Stimulated activated naive CD4-positive, alpha-beta T cell treated with Interleukin-2 at 50 U/mL for 16 hours (primary cell): Measurements from ENCODE around the gene BCL7C.
"Not testable (repeated sequence)": the region's sequence is repeated elsewhere in the genome, so short reads cannot be mapped to it uniquely, and the experiment has no call there.

Experiments
- DNase-seq: peaks from one replicate; lab custom pipeline; 2025; lab: John Stamatoyannopoulos, UW

The BCL7C gene

DNA sequence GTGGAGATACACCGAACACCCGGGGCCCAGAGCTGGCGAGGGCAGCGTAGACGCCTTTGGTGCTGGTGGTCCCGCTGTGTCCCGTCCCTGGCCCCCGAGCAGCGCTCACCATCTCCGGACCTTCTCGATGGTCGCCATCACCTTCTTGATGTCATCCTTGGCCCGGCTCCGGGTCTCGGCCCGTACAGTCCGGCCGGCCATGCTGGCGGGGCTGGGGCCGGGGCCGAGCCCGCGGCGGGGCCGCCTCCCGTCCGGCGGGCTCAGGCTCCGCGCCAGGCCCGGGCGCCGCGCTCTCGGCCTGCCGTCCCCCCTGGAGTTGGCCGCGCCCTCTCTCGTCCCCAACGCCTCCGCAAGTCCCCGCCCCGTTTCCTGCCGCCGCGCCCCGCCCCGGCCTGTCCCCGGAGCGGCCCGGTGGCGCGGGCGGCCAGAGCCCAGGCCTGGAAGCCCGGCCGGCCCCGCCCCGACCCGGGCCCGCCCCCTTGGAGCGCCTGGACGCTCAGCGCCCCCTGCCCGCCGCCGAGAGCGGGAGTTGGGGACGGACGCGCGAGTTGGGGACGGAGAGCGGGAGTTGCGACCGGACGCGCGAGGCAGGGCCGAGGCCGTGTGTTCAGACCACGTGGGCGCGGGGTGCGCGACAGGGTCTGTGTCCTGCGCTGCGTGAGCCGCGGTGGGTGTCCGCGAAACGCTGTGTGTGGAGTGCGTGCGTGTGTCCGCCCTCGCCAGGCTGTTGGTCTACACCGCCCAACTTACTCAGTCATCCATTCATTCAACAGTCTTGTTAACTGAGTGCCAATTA lies at the start of gene BCL7C:
TSS of gene BCL7C (minus strand) at position 334 of the 796 bp plus-strand sequence. CDS start at position 201, 133 bp downstream.
- peak; percentile 83 for DNase-seq

DNA sequence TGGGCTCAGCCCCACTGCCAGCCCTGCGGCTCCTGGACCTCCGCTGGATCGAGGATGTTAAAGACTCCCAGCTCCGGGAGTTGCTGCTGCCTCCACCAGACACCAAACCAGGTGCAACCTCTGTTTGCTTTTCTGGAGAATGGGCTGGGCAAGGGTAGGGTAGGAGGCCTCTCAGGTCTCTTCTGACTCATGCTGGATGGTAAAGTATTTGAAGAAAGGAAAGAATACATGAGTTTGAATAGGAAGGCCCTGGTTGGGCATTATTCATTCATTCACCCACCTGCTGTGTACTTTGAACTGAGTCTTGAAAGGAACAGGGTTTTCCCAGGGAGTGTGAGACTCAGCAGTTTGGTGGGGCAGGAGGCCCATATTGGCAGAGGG lies 48.5 kb upstream of the BCL7C start:
- no peak for DNase-seq

DNA sequence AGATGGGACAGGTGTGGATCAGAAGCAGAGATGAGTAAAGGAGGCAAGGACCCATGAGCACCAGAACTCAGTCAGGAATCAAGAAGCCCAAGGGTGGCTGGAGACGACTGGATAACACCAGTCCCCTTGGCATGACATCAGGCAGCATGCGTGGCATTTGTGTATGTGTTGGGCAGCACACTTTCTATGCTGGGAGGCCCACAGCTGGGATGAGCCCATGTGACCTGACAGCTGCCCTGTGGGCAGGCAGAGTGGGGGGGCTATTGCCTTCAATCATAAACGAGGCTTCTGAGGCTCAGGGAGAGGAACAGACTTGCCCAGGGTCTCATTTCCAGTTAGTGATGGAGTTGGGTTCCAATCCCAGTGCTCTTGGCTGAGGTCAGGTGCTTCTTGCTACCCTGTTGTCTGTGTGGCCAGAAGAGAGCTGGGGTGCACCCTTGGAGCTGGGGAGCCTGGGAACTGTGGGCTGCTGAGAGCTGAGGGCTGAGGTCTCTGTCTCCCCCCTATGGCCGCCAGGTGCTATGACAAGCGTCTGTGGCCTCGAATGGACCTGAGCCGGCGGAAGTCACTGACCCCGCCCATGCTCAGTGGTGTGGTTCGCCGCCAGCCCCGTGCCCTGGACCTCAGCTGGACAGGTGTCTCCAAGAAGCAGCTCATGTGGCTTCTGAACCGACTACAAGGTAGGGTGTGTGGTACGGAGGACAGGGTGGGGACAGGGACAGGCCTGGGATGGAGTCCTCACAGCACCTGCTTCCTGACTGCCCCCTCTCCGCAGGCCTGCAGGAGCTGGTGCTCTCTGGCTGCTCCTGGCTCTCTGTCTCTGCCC lies 47.9 kb upstream of the BCL7C start:
- peak; percentile 58 for DNase-seq

DNA sequence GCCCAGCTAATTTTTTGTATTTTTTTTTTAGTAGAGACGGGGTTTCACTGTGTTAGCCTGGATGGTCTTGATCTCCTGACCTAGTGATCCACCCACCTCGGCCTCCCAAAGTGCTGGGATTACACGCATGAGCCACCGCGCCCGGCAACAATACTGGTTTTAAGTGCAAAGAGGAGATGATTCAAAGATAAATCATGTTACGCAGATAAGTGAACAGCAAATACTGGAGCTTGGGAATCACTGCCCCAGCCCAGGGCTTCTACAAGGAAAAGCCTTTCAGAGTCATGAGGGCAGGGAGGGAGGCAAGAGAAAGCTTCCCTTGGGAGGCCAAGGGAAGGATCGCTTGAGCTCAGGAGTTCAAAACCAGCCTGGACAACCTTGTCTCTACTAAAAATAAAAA lies 45.7 kb upstream of the BCL7C start:
- not testable (repeated sequence) for DNase-seq

DNA sequence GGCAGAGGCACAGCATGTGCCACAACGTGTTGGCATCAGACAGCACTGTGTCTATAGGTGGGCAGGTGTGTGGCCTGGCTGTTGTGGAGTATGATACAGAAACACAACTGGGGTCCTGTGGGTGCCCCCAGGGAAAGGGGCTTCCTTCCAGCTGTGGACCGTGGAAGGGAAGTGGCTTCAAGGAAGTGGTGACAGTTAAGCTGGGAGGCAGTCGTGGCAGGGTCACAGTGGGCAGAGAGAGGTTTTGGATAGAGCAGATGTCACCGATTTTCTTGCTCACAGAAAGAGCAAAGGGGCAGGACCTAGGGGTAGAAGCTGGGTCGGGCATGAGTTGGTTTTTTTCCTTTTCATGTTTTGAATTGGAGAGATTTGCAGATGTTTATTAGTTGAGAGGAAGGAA lies 43.8 kb upstream of the BCL7C start:
- DNase-seq = no peak

DNA sequence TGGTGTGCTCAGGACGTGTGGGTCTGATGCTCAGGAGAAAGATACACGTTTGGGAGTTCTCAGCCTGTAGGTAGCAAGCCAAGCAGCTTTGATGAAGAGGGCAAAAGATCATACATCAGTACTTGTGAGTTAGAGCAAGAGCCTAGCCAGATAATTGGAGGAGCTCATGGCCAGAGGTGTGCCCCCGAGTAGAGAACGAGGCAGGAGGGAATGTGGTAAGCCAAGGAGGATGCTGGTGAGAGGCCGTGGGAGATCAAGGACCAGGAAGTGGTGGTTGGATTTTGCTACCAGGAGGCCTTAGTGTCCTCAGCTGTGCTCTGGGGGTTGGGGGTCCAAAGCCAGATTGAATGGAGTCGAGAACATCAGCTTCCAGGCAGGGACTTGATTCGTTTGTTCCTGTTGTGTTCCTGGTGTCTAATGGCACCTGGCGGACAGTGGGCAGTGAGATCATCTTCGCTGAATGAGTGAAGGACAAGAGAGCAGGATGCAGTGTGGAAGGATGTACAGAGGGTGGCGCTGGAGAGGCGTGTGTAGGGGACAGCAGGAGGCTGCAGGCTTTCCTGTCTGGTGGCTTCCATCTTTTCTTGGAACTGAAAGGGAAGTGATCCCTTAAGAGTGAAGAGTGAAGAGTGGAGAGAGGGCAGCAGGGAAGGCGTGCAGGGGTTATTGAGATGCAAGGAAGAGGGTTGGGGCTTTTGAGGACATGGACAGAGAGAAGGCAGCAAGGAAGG lies 41.1 kb upstream of the BCL7C start:
- peak; percentile 3 for DNase-seq

DNA sequence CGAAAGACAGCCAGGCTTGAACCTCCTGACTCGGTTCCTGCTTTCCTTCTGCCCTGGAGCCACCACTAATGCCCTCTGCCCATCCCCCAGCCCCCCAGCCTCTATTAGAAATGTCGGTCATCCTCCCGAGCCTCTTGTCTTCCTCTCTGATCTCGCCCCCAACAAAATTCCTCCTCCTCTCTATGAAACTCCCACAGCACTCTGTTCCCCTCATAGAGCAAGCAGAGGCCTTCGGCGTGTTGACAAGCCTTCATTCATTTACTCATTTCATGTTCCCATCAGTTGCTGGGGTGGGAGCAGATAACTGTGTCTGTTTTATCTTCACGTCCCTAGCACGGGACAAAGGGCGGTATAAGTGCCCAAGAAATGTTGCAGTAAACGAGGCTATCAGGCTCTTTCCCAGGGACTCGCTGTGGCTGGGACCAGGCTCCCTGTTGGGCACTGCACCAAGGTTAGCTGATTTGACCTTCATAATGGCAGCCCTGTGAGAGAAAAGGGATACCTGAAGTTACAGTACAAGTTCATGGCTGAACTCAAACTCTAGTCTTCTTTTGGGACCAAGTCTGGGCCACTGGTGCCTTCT lies 37.3 kb upstream of the BCL7C start:
- no peak for DNase-seq

DNA sequence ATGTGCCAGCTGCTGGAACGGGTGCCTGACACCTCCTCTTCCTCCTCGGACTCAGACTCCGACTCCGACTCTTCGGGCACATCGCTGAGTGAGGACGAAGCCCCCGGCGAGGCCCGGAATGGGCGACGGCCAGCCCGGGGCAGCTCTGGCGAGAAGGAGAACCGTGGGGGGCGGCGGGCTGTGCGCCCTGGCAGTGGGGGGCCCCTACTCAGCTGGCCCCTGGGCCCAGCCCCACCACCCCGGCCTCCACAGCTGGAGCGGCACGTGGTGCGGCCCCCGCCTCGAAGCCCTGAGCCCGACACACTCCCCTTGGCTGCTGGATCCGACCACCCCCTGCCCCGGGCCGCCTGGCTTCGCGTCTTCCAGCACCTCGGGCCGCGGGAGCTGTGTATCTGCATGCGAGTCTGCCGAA lies 36.3 kb upstream of the BCL7C start:
- no peak for DNase-seq

DNA sequence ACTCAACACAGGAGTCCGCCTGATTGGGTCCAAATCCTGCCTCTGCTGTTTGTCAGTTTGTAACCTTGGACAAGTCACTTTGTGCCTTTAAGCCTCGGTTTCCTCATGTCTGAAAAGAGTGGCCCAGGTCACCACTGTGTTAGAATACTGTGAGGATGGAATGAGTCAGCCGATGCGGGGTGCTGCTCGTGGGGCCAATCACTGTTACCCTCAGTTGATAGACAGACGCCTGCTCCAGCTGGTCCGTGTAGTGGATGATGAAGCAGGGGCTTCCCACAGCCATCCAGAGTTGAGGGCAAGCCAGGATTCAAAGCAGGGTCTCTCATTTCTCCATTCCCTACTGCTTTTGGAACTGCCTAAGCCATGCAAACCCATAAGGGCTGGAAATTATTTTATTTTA lies 35.3 kb upstream of the BCL7C start:
- no peak for DNase-seq

DNA sequence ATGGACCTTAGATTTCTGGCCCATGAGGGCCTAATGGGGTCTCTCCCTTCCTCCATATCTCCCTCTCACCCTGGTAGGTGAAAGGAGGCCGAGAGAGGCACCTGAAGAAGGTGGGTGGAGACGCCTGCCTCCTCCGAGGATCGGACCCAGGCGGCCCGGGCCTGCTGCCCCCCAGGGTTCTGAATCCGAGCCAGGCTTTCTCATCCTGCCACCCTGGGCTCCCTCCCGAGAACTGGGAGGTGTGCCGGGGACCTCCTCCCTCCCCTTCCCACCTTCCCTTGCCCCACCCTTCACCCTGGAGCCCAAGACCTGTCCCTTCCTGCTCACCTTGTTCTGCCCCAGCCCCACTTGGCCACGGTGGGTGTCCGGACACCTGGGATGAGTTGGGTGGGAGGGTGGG lies 34.5 kb upstream of the BCL7C start:
- DNase-seq = no peak

DNA sequence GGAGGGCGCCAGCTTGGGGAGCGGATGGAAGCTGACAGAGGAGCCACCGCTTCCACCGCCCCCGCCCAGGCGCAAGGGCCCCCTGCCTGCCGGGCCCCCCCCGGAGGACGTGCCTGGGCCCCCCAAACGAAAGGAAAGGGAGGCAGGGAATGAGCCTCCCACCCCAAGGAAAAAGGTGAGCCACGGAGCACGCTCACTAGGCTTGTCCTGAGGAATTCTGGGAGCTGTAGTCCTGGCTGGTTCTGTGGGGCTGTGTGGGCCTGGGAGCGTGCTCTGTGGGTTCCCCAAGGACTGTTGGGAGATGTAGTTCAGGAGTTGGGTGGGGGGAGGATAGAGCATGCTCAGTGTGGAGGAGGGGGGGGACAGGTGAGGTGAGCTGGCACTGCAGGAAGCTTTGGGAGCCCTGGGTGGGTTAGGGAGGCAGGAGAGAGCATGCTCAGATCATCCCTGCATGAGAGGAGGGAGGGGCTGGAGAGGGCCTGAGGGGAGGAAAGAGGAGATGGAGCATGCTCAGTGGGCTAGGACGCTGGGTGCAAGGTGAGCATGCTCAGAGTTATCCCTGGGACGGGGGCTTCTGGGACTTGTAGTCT lies 34.0 kb upstream of the BCL7C start:
- DNase-seq = peak; percentile 33

DNA sequence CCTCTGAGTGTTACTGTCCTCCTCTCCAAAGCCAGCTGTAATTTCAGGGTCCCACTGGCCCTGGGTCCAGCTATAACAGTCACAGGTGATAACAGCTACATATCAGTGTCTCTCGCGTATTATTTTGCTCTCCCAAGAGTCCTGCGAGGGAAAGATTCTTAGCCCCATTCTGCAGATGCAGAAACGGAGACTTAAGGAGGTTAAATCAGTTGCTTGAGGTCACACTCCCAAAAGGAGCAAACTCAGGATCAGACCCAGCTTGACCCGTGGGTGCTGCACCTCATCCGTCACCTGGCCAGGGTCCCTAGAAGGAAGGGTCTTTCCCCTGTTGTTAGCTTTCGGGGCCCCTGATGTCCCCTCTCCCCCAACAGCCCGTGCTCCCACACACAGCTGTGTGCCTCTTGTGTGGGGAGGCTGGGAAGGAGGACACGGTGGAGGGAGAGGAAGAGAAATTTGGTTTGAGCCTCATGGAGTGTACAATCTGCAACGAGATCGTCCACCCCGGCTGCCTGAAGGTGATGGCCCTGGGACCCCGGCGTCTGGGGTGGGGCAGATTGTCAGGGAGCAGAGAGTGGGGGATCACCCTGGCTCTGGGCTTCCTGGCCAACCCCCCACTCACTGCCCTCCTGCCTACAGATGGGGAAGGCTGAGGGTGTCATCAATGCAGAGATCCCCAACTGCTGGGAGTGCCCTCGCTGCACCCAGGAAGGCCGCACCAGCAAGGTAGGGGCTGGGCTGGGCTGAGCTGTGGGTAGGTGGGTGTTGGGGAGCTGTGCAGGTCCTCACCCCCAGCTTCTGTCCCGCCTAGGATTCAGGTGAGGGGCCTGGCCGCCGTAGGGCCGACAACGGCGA lies 33.3 kb upstream of the BCL7C start:
- no peak for DNase-seq

DNA sequence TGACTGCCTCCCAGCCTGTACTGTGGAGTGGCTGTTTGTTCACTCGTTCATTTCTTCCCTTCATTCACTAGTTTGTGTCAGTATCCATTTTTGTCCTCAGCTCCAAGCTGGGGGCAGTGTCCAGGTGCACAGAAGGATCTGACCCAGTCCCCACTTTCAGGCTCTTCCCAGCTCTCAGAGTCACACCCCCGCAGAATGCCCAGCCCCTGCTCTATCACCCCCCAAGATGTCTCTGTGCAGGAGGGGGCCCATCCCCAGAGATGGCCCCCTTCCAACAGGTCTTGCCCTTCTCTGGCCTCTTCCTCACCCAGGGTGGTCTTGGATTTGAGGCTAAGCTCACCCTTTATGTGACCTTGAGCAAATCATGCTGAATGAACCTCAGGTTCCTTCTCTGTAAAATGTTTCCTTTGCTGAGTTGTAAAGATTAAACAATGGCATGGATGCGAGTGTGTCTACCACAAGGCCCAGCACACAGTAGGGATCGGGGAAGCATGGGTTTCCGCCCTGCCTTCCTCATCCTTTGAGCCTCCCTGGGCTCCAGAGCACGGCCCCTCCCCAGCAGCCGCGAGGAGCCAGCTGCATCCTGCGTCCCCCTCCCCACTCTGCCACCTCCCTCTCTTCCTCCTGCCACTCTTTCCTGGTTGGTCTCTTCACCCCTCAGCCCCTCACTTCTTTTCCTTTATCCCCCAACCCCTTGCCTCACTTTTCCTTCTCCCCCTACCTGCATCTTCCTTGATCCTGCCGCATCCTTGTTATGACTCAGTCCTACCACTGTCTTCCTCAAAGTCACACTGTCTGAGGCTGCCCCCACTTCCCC lies 32.3 kb upstream of the BCL7C start:
- DNase-seq = no peak

DNA sequence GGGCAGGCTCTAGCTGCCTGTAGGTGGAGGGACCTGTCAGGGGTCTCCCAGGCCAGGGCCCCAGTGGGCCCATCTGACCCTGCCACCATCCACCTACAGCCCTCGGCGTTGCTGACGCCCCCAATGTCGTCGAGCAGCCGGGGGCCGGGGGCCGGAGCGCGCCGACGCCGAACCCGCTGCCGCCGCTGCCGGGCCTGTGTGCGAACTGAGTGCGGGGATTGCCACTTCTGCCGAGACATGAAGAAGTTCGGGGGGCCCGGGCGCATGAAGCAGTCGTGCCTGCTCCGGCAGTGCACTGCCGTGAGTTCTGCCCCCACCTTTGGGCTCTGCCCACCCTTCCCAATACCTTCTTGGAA lies 31.7 kb upstream of the BCL7C start:
- no peak for DNase-seq

DNA sequence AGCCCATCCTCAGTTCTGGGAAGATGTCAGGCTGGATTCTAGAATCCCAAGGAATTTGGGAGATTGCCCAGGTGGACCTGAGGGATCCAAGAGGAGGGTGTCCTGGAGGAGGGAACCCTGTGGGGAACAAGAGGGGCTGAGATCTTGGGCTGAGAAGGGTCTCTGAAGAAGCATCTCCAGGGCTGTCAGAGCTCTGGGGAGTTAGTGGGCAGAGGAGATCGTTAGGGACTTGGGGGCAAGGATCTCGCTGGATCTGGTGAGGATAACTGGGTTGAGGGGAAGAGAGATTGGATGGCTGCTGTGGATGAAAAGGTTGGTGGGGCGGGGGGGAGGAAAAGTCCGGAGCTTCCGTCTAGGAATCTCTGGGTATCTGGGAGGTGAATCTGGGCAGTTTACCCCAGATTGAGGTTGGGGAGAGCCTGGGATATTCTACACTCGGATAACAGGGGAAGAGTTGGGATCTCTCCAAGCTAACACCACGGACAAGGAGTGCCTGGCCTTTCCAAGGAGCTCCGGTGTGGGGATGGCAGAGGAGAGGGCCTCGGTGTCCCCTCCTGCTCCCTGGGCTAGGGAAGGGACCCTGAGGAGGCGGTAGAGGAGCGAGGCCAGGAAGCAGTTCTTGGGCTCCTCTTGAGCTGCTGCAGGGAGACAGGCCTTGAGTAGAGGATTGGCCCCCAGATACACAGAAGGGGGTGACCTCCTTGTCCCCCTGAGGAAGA lies 31.2 kb upstream of the BCL7C start:
- no peak for DNase-seq

DNA sequence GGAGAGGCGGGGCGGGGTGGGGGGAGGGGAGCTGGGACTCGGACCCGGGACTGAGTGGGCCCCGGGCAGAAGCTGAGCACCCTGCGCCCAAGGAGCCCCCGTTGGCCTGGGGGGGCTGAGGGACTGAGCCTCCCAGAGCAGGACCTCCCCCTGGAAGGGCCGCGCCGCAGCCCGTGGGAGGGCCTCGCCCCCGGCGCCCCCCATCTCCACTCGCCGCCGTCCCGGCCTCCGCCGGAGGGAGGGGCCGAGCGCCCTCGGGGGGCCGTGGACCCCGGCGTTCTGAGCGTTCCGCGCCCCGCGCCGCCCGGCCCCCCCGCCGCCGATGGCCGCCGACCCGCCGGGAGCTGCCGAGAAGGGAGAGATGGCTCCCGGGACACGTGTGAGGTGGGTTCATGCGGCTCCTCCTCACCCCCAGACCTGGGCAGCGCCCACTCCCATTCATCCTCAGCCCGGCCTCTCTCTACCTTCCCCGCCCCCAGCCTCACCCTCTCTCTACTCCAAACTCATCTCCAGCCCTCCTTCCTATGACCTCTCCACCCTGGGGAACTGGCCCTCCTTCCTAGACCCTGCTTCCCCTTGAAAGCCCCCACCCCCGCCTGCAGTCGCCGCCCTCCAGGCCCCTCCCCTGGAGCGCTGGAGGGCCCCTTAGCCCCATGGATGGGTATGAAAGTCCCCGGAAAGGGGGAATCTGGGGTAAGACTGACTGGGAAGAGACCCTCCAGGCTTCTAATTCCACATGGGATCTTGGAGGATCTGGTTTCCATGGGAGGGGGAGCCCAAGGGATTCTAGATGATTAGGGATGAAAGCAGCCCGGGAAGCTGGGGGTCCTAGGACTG lies 30.4 kb upstream of the BCL7C start:
- DNase-seq = peak; percentile 8

DNA sequence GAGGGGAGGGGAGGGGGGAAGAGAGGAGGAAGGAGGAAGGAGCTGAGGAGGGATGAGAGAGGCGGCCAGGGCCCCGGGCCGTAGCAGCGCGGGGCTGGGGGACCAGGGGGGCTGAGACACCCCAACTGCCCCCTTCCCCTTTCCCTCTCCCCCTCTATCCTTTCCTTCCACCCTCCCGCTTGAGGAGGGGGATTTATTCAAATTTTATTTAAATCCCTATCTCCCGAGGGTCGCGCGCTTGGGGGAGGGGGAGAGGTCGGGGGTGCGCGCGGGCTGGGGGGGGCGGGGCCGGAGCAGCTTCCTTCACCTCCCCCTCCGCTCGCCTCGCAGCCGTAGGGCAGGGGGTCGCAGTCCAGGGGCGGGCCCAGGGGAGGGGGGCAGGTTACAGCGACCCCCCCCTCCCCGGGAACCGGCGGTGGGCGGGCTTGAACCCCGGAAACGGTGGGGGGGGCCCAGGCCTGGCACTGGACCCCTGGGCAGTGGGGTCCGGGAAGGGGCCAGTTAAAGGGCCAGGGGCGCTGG lies 29.7 kb upstream of the BCL7C start, which contains the start of gene FBXL19:
TSS of gene FBXL19 (plus strand) at position 19 of the 522 bp plus-strand sequence. CDS start 2,183 bp downstream, outside the sequence.
- DNase-seq = no peak

DNA sequence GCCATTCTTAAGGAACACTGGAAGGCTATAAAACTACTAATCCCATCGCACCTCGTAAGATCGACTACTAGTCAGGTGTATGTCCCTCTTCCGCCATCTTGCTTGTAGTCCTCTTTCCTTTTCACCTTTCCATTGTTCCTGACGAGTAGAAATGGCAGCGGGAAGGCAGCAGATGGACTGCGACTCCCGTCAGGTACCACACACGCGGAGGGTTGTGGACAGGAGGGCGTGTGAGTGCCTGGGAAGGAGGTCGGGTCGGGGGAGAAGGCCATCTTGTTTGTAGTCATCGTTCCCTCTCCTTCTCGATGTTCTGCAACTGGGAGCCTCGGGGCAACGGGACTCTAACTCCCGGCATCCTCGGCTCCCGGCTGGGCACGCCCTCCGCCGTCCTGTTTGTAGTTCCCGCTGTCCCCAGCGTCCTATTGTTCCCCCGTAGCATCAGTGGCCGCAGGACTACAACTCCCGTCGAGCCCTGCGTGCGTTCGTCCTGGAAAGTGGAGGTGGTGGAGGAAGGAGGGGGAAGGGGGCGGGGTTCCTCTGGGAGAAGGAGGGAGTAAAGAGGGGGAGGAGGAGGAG lies 29.2 kb upstream of the BCL7C start:
- DNase-seq = peak; percentile 98
